Esophagus (tissue), 2 donors: Measurements from ENCODE around the gene ADGRB2. TPM values are rescaled to one million over a fixed set of nuclear protein-coding genes. Genes with fewer than 3 reads are reported as not detected.

Experiments used
- H3K27ac ChIP-seq, 2 donors: one replicate each; pipeline ENCODE4 v1.5.1; 2013; ENCODE audit warnings: low read depth in 2 of 2, mild to moderate bottlenecking in 2 of 2, inconsistent platforms in 1 of 2, low read length in 1 of 2, moderate library complexity in 1 of 2
- H3K27me3 ChIP-seq, 2 donors: one replicate each; pipeline ENCODE4 v1.6.1; 2013; ENCODE audit warnings: low read length in 2 of 2, control low read depth in 1 of 2, mild to moderate bottlenecking in 1 of 2; ENCODE audit not compliant: insufficient read depth in 2 of 2, control insufficient read depth in 1 of 2
- H3K36me3 ChIP-seq, 2 donors: one replicate each; pipeline ENCODE4 v1.6.1; 2013; ENCODE audit warnings: low read length in 1 of 2; ENCODE audit not compliant: control insufficient read depth in 2 of 2, insufficient read depth in 2 of 2
- H3K4me1 ChIP-seq, 2 donors: one replicate each; pipeline ENCODE4 v1.6.1; 2013; ENCODE audit warnings: low read length in 1 of 2; ENCODE audit not compliant: control insufficient read depth in 2 of 2, insufficient read depth in 2 of 2
- H3K4me3 ChIP-seq, 2 donors: one replicate each; pipeline ENCODE4 v1.5.1; 2013; ENCODE audit warnings: low read length in 2 of 2, mild to moderate bottlenecking in 2 of 2, low read depth in 1 of 2, moderate library complexity in 1 of 2
- H3K9me3 ChIP-seq, 2 donors: one replicate each; pipeline ENCODE4 v1.6.1; 2013; ENCODE audit warnings: mild to moderate bottlenecking in 2 of 2, low read depth in 1 of 2, low read length in 1 of 2, moderate library complexity in 1 of 2; ENCODE audit not compliant: control insufficient read depth in 2 of 2, insufficient read depth in 1 of 2
- WGBS, 2 donors: extraction: QIAGEN DNeasy Blood & Tissue Kit; methylation state at CpG; one replicate each; pipeline ENCODE4 v1.1.7; 2013; 5-methylcytosine and 5-hydroxymethylcytosine counted together
- polyA plus RNA-seq, 2 donors: library from polyadenylated mRNA; stranded (reverse); fragments of 200-250 nt; gene quantifications; one replicate each; pipeline ENCODE4 v1.2.3, GENCODE V29; 2013
- donor health status: healthy with polysubstance abuse.
- donor health status: Bipolar disorder and iron deficiency.

Gene ADGRB2
- polyA plus RNA-seq, 2 donors, result 0.34 to 0.51 TPM

DNA sequence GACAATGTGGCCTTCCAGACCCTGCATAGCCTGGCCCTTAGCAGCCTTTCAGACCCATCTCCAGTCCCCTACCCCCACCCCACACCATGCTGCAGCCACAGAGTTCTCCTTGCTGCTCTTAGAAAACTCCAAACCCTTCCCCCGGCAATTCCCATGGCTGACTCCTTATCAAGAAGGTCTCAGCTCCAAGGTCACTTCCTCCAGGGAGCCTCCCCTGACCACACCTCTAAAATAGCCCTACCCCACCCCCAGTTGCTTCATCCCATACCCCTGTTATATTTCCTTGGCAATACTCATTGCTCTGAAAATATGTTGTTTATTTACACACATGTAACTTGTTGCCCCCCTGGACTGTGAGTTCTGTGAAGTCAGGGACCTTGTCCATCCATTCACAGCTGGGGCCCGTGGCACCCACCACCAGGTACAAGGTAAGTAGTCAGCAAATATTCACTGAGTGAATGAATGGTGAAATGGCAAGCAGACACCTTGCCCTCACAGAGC lies 4.3 kb upstream of the ADGRB2 start:
- H3K9me3 ChIP-seq, result peaks cover 0 to 6% of the 10 kb centered on the region in 2 donors
- peaks cover 0 to 15% of the 10 kb centered on the region in 2 donors for H3K27me3 ChIP-seq
- no peak overlapping the region for H3K4me3 ChIP-seq
- H3K4me1 ChIP-seq, result peaks cover 14 to 15% of the 10 kb centered on the region in 2 donors
- H3K27ac ChIP-seq, result no peak overlapping the region
- 65 to 72% methylated on average over 2 of the region's 2 CpGs for WGBS, 2 donors
- no peaks in the 10 kb centered on the region for H3K36me3 ChIP-seq

DNA sequence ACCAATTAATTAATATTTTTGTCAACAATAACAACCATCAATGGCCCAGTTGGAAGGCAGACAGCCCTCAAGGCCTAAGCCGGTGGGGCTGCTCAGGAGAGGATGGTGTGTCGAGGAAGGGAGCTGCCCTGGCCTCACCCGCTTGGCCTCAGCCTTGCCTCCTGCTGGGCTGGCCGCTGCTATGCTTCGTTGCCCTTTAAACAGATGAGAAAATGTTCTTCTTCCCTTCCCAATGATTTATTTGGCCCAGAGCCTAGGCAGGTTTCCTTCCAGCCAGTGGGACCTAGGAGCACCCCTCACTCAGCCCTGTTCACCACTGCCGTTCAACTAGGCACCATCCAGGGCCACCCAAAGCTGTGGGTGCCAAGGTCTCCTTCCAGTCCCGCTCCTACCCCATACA lies 3.1 kb upstream of the ADGRB2 start:
- peaks cover 8 to 14% of the 10 kb centered on the region in 2 donors for H3K4me1 ChIP-seq
- no peak overlapping the region for H3K27ac ChIP-seq
- no peaks in the 10 kb centered on the region for H3K36me3 ChIP-seq
- H3K4me3 ChIP-seq, result no peak overlapping the region
- H3K27me3 ChIP-seq, result peaks cover 0 to 14% of the 10 kb centered on the region in 2 donors
- 78 to 79% methylated on average over 7 of the region's 7 CpGs for WGBS, 2 donors
- peaks cover 0 to 3% of the 10 kb centered on the region in 2 donors for H3K9me3 ChIP-seq

DNA sequence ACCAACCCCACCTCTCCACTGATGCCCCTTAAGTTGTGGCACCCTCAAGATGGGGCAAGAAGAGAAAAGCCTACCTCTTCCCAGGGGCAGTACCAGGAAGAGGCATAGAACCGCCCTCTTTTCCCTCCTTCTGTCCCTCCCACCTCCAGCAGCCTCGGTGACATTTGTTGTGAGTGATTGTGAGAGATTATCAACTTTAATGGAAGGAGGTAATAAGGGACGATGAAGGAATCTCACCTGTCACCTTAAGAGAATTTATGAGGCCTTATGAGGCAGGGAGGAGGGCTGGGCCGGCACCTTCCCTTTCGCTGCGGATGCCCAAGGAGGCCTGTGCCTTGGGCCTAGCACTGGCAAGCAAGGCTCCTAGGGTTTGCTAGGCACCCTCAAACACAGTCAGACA lies 1.4 kb upstream of the ADGRB2 start:
- H3K9me3 ChIP-seq, result no peaks in the 10 kb centered on the region
- no peak overlapping the region for H3K4me3 ChIP-seq
- H3K36me3 ChIP-seq, result no peaks in the 10 kb centered on the region
- no peak overlapping the region for H3K27ac ChIP-seq
- H3K27me3 ChIP-seq, result peaks cover 0 to 9% of the 10 kb centered on the region in 2 donors
- peaks cover 2 to 9% of the 10 kb centered on the region in 2 donors for H3K4me1 ChIP-seq
- 76 to 83% methylated on average over 6 of the region's 6 CpGs for WGBS, 2 donors

DNA sequence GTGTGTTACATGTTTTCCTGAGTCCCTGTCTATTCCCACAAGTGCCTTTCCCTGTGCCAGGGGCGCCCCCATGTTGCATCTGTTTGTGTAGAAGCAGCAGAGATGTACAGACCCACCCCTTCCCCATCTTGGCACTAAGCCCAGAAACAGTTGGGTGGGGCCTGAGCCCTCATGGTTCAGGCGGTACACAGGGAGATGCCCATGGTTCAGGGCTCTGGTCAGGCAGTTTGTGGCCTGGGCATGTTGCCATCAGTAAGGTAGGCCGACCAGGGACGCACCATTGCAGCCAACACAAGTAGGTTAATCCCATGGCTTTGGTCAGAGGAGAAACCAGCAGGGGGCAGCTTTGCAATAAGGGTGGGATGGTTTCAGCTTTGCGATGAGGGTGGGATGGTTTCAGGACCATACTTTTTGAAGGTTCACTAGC lies 914 bp upstream of the ADGRB2 start:
- H3K4me1 ChIP-seq, result peaks cover 2 to 9% of the 10 kb centered on the region in 2 donors
- 45 to 64% methylated on average over 5 of the region's 5 CpGs for WGBS, 2 donors

DNA sequence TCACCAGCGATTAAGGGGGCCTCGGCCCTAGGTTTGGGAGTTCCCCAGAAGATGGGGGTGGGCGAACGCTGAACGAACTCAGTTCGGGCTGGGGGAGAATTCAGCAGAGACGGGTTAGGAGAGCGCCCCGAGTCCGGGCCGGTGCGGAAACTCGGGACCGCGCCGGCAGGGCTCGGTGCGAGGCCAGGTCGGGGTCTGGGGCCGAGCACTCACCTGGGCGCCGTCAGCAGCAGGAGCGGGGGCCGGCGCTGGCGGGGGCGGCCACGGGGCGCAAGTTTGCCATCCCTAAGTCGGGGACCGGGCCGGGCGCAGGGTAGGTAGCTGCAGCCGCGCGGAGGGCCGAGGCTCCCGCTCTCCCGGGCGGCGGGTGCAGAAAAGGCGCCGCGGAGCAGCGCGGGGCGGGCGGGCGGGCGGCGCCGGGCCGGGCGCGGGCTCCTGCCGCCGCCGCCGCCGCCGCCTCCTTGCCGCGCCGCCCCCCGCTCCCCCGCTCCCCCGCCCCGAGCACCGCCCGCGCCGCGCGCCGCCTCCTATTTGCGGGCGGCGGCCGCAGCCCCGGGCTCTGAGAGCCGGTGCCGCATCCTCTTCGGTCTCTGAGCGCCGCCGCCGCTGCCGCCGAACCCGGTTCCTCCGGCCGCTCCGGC lies 349 bp downstream of the ADGRB2 start:
- Histone ChIP-seq H3K36me3 (no peaks in the 10 kb centered on the region), H3K4me3 (peak overlapping the region; percentile 23 to 52), H3K4me1 (peaks cover 2 to 9% of the 10 kb centered on the region in 2 donors), H3K27me3 (peaks cover 0 to 9% of the 10 kb centered on the region in 2 donors), H3K27ac (no peak overlapping the region), H3K9me3 (no peaks in the 10 kb centered on the region)
- WGBS, 2 donors, result 0 to 1% methylated on average over 24 to 93 of the region's 93 CpGs

More for the DNA sequence above, 914 bp upstream of the ADGRB2 start:
- Histone ChIP-seq H3K27ac (no peak overlapping the region), H3K4me3 (no peak overlapping the region), H3K9me3 (no peaks in the 10 kb centered on the region), H3K36me3 (no peaks in the 10 kb centered on the region), H3K27me3 (peaks cover 0 to 9% of the 10 kb centered on the region in 2 donors)

DNA sequence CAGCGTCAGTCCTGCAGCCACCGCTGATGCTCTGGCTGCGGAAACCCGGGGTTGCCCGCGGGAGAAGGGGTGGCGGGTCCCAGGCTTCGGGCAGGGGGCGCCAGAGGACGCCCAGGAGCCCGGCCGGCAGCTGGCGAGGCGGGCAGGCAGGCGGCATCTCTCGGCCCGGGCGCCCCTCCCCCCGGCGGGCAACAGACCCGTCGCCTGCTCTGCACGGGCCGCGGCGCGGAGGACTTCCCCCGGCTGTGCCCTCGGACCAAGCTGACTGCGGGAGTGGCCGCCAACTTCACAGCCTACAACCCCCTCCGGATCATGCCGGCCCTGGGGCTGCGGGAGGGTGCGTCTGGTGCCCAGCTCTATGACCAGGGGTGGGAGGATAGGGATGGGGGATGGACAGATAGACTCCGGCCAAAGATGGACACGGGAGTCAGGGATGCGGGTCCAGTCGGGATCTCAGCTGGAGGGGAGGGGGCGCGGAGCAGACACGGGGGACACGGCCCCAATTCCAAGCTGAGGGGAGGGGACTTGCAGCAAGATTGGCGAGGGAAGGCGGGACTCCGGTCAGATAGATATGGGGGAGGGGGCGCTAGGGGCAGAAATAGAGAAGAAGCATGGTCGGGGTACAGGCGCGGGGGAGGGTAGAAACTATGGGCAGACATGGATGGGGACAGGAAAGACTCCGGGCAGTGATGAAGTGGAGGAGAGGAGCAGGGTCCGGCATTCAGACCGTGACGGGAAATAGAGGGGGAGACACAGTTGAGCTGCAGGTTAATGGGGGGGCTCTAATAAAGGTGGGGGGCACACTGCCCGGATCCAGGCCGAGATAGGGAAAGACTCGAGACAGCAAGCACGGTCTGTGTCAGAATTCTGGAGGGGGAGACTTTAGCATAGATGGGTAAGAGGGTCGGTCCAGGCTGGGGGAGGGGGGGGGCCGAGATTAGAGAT lies 1.1 kb downstream of the ADGRB2 start:
- H3K27me3 ChIP-seq, result peaks cover 0 to 9% of the 10 kb centered on the region in 2 donors
- H3K4me1 ChIP-seq, result peaks cover 2 to 9% of the 10 kb centered on the region in 2 donors
- H3K27ac ChIP-seq, result no peak overlapping the region
- H3K36me3 ChIP-seq, result no peaks in the 10 kb centered on the region
- WGBS, 2 donors, result 1% methylated on average over 57 to 60 of the region's 60 CpGs
- H3K4me3 ChIP-seq, result peak overlapping the region; percentile 8 to 52
- no peaks in the 10 kb centered on the region for H3K9me3 ChIP-seq

DNA sequence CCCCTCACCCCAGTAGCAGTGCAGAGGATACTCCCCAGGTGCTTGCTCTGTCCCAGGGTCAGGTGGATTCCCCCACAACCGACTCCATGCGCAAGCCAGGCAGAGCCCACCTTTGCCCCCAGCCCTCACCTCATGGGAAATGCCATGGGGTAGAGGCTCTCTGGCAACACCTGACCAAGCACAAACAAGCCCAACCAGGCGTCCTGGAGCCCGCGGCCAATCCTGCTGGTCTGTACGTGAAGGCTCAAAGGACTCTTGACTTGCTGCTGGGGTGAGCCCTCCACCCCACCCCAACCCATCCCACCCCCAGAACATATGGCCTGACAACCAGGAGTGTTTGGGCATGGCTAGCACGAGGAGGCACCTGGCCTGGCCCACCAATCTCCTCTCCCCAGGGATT lies 1.8 kb downstream of the ADGRB2 start:
- no peak overlapping the region for H3K4me3 ChIP-seq
- WGBS, 2 donors, result 28 to 31% methylated on average over 7 of the region's 7 CpGs
- peaks cover 0 to 9% of the 10 kb centered on the region in 2 donors for H3K27me3 ChIP-seq

DNA sequence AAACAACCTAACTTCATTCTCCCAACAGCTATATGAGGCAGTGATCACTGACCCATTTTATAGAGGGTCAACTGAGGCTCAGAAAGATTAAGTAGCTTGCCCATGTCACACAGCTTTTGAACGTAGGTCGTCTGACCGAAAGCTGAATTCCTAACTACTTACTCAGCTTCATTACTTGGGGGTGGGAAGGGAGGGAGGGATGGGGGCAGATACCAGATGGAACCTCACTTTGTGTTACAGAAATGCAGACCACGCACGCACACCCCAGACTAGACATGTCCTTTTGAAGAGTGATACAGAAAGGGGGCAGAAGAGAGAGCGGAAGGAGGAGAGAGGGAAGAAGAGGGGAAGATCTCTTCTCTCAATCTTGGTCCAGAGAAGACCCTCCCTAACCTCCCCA lies 2.3 kb downstream of the ADGRB2 start:
- 60 to 70% methylated on average over 6 of the region's 6 CpGs for WGBS, 2 donors
- H3K4me3 ChIP-seq, result no peak overlapping the region

More for the DNA sequence above, 1.8 kb downstream of the ADGRB2 start:
- Histone ChIP-seq H3K4me1 (peaks cover 2 to 9% of the 10 kb centered on the region in 2 donors), H3K36me3 (no peaks in the 10 kb centered on the region), H3K9me3 (no peaks in the 10 kb centered on the region), H3K27ac (no peak overlapping the region)

More for the DNA sequence above, 2.3 kb downstream of the ADGRB2 start:
- Histone ChIP-seq H3K27me3 (peaks cover 0 to 9% of the 10 kb centered on the region in 2 donors), H3K4me1 (peaks cover 2 to 9% of the 10 kb centered on the region in 2 donors), H3K36me3 (no peaks in the 10 kb centered on the region), H3K9me3 (no peaks in the 10 kb centered on the region), H3K27ac (no peak overlapping the region)
